ENCODE results near the gene GLIS2.

GLIS2 gene

GRCh38 chr16:4315186-4316107, at the start of gene GLIS2:
TSS of gene GLIS2 (plus strand) at chr16:4316067. CDS start at chr16:4332281, 16,214 bp downstream.
- peak; percentile 5 for DNase-seq

GRCh38 chr16:4266372-4266771, 49.5 kb upstream of the GLIS2 start:
- DNase-seq = no peak

- no peak for DNase-seq
These were observed 45.8 kb upstream of the GLIS2 start for GRCh38 chr16:4270091-4270490.

GRCh38 chr16:4270595-4270994, 45.3 kb upstream of the GLIS2 start:
- no peak for DNase-seq

- DNase-seq = peak; percentile 82
These were observed 44.4 kb upstream of the GLIS2 start for GRCh38 chr16:4271176-4272113.

GRCh38 chr16:4272114-4272956, 43.5 kb upstream of the GLIS2 start:
- peak; percentile 39 for DNase-seq

GRCh38 chr16:4273858-4274311, 42.0 kb upstream of the GLIS2 start:
- peak; percentile 24 for DNase-seq

- DNase-seq = no peak
These were observed 40.0 kb upstream of the GLIS2 start for GRCh38 chr16:4275861-4276260.

GRCh38 chr16:4277987-4278513, 37.8 kb upstream of the GLIS2 start:
- DNase-seq = no peak

- no peak for DNase-seq
These were observed 35.2 kb upstream of the GLIS2 start for GRCh38 chr16:4280625-4281024.

GRCh38 chr16:4283441-4283840, 32.4 kb upstream of the GLIS2 start:
- no peak for DNase-seq

- DNase-seq = no peak
These were observed 31.9 kb upstream of the GLIS2 start for GRCh38 chr16:4283939-4284338.

GRCh38 chr16:4285167-4285566, 30.7 kb upstream of the GLIS2 start:
- DNase-seq = no peak

GRCh38 chr16:4288148-4288921, 27.5 kb upstream of the GLIS2 start:
- peak; percentile 66 for DNase-seq

GRCh38 chr16:4290236-4290830, 25.5 kb upstream of the GLIS2 start:
- DNase-seq = no peak

GRCh38 chr16:4291699-4292098, 24.2 kb upstream of the GLIS2 start:
- no peak for DNase-seq

GRCh38 chr16:4293181-4293716, 22.6 kb upstream of the GLIS2 start:
- no peak for DNase-seq

GRCh38 chr16:4293822-4294457, 21.9 kb upstream of the GLIS2 start:
- DNase-seq = no peak

- DNase-seq = no peak
These were observed 20.3 kb upstream of the GLIS2 start for GRCh38 chr16:4295581-4295980.

- no peak for DNase-seq
These were observed 18.4 kb upstream of the GLIS2 start for GRCh38 chr16:4297480-4297879.

All from activated effector memory CD4-positive, alpha-beta T cell treated with Interleukin-2 at 50 U/mL for 16 hours (primary cell).